Fibroblast of the aortic adventitia (primary cell): ENCODE results near the gene NDUFS5. TPM values are rescaled to one million over a fixed set of nuclear protein-coding genes. Genes with fewer than 3 reads are reported as not detected.
A peak's percentile ranks its signal among the peaks of the same experiment; 100 is the strongest.

Experiments
- DNase-seq: peaks from one replicate; pipeline ENCODE4 v3.0.0-alpha.2; 2010; ENCODE audit warnings: low read depth
- H3K4me3 ChIP-seq: 2 replicates; pipeline ENCODE4 v1.5.1; 2011; ENCODE audit warnings: low read depth, mild to moderate bottlenecking, control low read depth, low read length, moderate library complexity
- total RNA-seq: library from RNA; depleted of rRNA; stranded (reverse); fragments of >200 nt; gene quantifications from 2 replicates; pipeline ENCODE4 v1.2.3, GENCODE V29; 2012; ENCODE audit warnings: low replicate concordance
- TF ChIP-seq, protein P1 (sequence below): IDR thresholded peaks from 2 replicates; pipeline ENCODE4 v1.5.1; 2011; ENCODE audit warnings: mild to moderate bottlenecking, low read length, control low read depth, inconsistent platforms; ENCODE audit not compliant: insufficient read depth

NDUFS5 gene
- total RNA-seq, 1 donor = 365 TPM

DNA sequence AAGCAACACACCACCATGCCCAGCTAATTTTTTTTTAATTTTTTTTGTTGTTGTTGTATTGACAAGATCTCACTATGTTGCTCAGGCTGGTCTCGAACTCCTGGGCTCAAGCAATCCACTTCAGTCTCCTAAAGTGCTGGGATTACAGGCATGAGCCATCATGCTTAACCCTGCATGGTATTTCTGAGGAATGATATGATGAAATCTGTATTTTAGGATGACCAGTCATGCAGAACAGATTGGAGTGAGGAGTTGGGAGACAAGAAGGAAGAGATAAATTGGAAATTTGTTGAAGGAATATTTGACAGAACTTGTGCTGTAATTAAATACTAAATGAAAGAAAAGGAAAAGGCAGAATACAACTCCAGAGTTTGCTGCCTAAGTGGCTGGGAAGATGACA, 4.7 kb upstream of the NDUFS5 start:
- TF ChIP-seq, protein P1, sequence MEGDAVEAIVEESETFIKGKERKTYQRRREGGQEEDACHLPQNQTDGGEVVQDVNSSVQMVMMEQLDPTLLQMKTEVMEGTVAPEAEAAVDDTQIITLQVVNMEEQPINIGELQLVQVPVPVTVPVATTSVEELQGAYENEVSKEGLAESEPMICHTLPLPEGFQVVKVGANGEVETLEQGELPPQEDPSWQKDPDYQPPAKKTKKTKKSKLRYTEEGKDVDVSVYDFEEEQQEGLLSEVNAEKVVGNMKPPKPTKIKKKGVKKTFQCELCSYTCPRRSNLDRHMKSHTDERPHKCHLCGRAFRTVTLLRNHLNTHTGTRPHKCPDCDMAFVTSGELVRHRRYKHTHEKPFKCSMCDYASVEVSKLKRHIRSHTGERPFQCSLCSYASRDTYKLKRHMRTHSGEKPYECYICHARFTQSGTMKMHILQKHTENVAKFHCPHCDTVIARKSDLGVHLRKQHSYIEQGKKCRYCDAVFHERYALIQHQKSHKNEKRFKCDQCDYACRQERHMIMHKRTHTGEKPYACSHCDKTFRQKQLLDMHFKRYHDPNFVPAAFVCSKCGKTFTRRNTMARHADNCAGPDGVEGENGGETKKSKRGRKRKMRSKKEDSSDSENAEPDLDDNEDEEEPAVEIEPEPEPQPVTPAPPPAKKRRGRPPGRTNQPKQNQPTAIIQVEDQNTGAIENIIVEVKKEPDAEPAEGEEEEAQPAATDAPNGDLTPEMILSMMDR = no peak
- no peak for DNase-seq
- no peak overlapping the region for H3K4me3 ChIP-seq

GRCh38 chr1:39023140-39023539, 3.0 kb upstream of the NDUFS5 start:
- TF ChIP-seq, protein P1 = no peak
- DNase-seq = no peak
- no peak overlapping the region for H3K4me3 ChIP-seq

DNA sequence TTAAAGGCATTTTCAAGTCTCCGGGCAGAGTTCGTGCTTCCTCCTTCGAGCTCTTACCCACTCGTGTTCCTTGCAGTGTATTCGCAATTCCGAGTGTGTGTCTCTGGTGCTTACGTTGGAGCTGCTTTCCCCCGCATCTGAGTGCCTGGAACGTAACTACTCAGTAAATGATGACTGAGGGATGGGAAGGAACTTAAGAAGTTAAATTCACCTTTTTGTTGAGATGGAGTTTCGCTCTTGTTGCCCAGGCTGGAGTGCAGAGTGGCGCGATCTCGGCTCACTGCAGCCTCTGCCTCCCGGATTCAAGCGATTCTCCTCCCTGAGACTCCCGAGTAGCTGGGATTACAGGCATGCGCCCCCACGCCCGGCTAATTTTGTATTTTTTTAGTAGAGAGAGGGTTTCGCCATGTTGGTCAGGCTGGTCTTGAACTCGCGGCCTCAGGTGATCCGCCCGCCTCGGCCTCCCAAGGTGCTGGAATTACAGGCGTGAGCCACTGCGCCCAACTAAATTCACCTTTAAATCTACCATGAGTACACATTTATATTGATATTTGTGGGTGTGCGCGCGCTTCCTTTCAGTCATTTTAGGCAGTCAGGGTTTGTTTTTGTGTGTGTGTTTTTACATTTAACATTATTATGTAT, 837 bp downstream of the NDUFS5 start:
- no peak for DNase-seq
- TF ChIP-seq, protein P1 = no peak
- peak overlapping the region; percentile 91 for H3K4me3 ChIP-seq

GRCh38 chr1:39034114-39034654, 8.0 kb downstream of the NDUFS5 start:
- TF ChIP-seq, protein P1 = no peak
- no peak overlapping the region for H3K4me3 ChIP-seq
- DNase-seq = no peak

GRCh38 chr1:39036678-39037077, 10.5 kb downstream of the NDUFS5 start:
- H3K4me3 ChIP-seq = no peak overlapping the region
- TF ChIP-seq, protein P1 = no peak
- DNase-seq = no peak

- TF ChIP-seq, protein P1 = no peak
- DNase-seq = no peak
- no peak overlapping the region for H3K4me3 ChIP-seq
Measured at GRCh38 chr1:39043513-39043912, 17.4 kb downstream of the NDUFS5 start.

GRCh38 chr1:39044762-39045161, 18.6 kb downstream of the NDUFS5 start:
- no peak overlapping the region for H3K4me3 ChIP-seq
- no peak for DNase-seq
- TF ChIP-seq, protein P1 = no peak
